B cell (primary cell): ENCODE measurements around the gene RNF2. TPM values are rescaled to one million over a fixed set of nuclear protein-coding genes. Genes with fewer than 3 reads are reported as not detected.

Experiments used
- ATAC-seq: fragments of 200-7000 bp; cut with Tn5 transposase; one replicate; pipeline ENCODE4 v1.10.0; 2021; ENCODE audit warnings: low read depth, mild to moderate bottlenecking, moderate number of reproducible peaks, moderate library complexity
- CTCF ChIA-PET: fragments of 350-600 bp; sonication (Branson Sonifier 250); formaldehyde crosslinking; loops from one replicate; lab custom pipeline; 2021; ENCODE audit warnings: antibody characterized with exemption, inconsistent platforms; lab: Charles Lee
- POLR2A ChIA-PET: fragments of 350-600 bp; sonication (Branson Sonifier 250); formaldehyde crosslinking; loops from one replicate; lab custom pipeline; 2021; ENCODE audit warnings: antibody characterized with exemption; lab: Charles Lee
- DNase-seq: peaks from one replicate; pipeline ENCODE4 v3.0.0; 2013
- H2AFZ ChIP-seq: 2 replicates; pipeline ENCODE4 v1.6.1; 2012; ENCODE audit warnings: mild to moderate bottlenecking, low read depth, low read length; ENCODE audit not compliant: insufficient read depth, poor library complexity, severe bottlenecking
- H3K27ac ChIP-seq, 2 donors: 1 replicate in 1 of 2; 2 replicates in 1 of 2; pipeline ENCODE4 v1.5.1; 2012 to 2013; ENCODE audit warnings: low read length in 2 of 2, mild to moderate bottlenecking in 2 of 2, moderate library complexity in 1 of 2
- H3K27me3 ChIP-seq, 4 experiments: fragments of 200-600 bp in 1 of 4; sonication (generic) in 1 of 4; replicated peaks in 1 of 4; 1 replicate in 2 of 4; 2 replicates in 2 of 4; pipeline versions ENCODE4 v1.6.1 to v1.7.0; 2013 to 2016; ENCODE audit warnings: low read length in 3 of 4, mild to moderate bottlenecking in 2 of 4, mixed read lengths in 1 of 4, moderate library complexity in 1 of 4; ENCODE audit not compliant: insufficient read depth in 4 of 4, control insufficient read depth in 3 of 4; ENCODE audit errors: control extremely low read depth in 1 of 4
- H3K36me3 ChIP-seq, 2 experiments: replicated peaks in 1 of 2; 1 replicate in 1 of 2; 2 replicates in 1 of 2; pipeline versions ENCODE4 v1.6.1 to v1.7.1; 2013; ENCODE audit warnings: low read length in 1 of 2; ENCODE audit not compliant: insufficient read depth in 2 of 2, control insufficient read depth in 1 of 2; ENCODE audit errors: control extremely low read depth in 1 of 2, extremely low read depth in 1 of 2
- H3K4me1 ChIP-seq, 2 donors: fragments of 200-600 bp in 1 of 2; sonication (generic) in 1 of 2; 1 replicate in 1 of 2; 2 replicates in 1 of 2; pipeline versions ENCODE4 v1.5.1 to v1.6.1; 2013 to 2017; ENCODE audit warnings: low read length in 2 of 2; ENCODE audit not compliant: control insufficient read depth in 2 of 2, insufficient read depth in 2 of 2
- H3K4me2 ChIP-seq: replicated peaks from 2 replicates; pipeline ENCODE3; 2012; ENCODE audit warnings: mild to moderate bottlenecking, low read depth, low read length; ENCODE audit not compliant: poor library complexity, severe bottlenecking
- H3K4me3 ChIP-seq, 5 experiments: fragments of 200-600 bp in 1 of 5; sonication (generic) in 1 of 5; 1 replicate in 3 of 5; 2 replicates in 2 of 5; pipeline versions ENCODE4 v1.5.1 to v1.7.0; 2011 to 2016; ENCODE audit warnings: low read length in 4 of 5, mild to moderate bottlenecking in 4 of 5, low read depth in 2 of 5, control low read depth in 1 of 5, moderate library complexity in 1 of 5; ENCODE audit not compliant: insufficient read depth in 1 of 5; ENCODE audit errors: control extremely low read depth in 1 of 5, extremely low read depth in 1 of 5
- H3K79me2 ChIP-seq: fragments of 200-600 bp; sonication (generic); one replicate; pipeline ENCODE4 v1.6.0; 2016; ENCODE audit warnings: low read length; ENCODE audit not compliant: control insufficient read depth, insufficient read depth
- H3K9ac ChIP-seq: fragments of 200-600 bp; sonication (generic); 2 replicates; pipeline ENCODE4 v1.6.1; 2017; ENCODE audit warnings: mild to moderate bottlenecking, low read length, moderate library complexity
- H3K9me3 ChIP-seq, 3 donors: one replicate each; pipeline versions ENCODE4 v1.6.1 to v1.7.1; 2013; ENCODE audit warnings: low read length in 2 of 3; ENCODE audit not compliant: control insufficient read depth in 2 of 3, insufficient read depth in 1 of 3; ENCODE audit errors: control extremely low read depth in 1 of 3
- H4K20me1 ChIP-seq: 2 replicates; pipeline ENCODE4 v1.6.0; 2012; ENCODE audit warnings: mild to moderate bottlenecking, low read length; ENCODE audit not compliant: insufficient read depth, control insufficient read depth, poor library complexity, severe bottlenecking
- H3K27ac Mint-ChIP-seq: one replicate; pipeline ENCODE4 v1.8.0; 2021; ENCODE audit warnings: mixed read lengths
- H3K27me3 Mint-ChIP-seq: one replicate; pipeline ENCODE4 v1.8.0; 2021; ENCODE audit warnings: mixed read lengths
- H3K4me1 Mint-ChIP-seq: one replicate; pipeline ENCODE4 v1.8.0; 2021; ENCODE audit warnings: mixed read lengths
- H3K4me3 Mint-ChIP-seq: one replicate; pipeline ENCODE4 v1.8.0; 2021; ENCODE audit warnings: mixed read lengths
- H3K9me3 Mint-ChIP-seq: one replicate; pipeline ENCODE4 v1.8.0; 2022; ENCODE audit warnings: mixed read lengths; ENCODE audit not compliant: insufficient read depth
- EZH2 ChIP-seq: IDR thresholded peaks from 2 replicates; pipeline ENCODE4 v1.6.1; 2012; ENCODE audit warnings: borderline replicate concordance, low read depth, mild to moderate bottlenecking, moderate library complexity, low read length; ENCODE audit not compliant: insufficient read depth, poor library complexity, severe bottlenecking
- intact Hi-C: fragments of 100-400 bp; cut with micrococcal nuclease; formaldehyde crosslinking; loops from one replicate; pipeline ENCODE4 v1.10.0; 2022
- polyA plus RNA-seq: library from polyadenylated mRNA; depleted of rRNA; stranded (reverse); fragments of >200 nt; gene quantifications from 2 replicates; pipeline ENCODE4 v1.2.3, GENCODE V29; 2012
- total RNA-seq, 2 donors: library from RNA; stranded (reverse); fragments of 120-200 nt in 1 of 2; gene quantifications; 1 replicate in 1 of 2; 2 replicates in 1 of 2; pipeline versions ENCODE4 v1.2.3 to v1.2.4, GENCODE V29; 2013 to 2022
- TF ChIP-seq, protein P1 (sequence below): fragments of 200-600 bp; IDR thresholded peaks from one replicate; pipeline ENCODE4 v1.8.0; 2022; ENCODE audit warnings: antibody characterized with exemption, mild to moderate bottlenecking

Gene RNF2
- total and polyA plus RNA-seq, 2 donors (not counting 1 experiment from before 2014, with no cell fraction given), result 13.9 to 29.5 TPM

DNA sequence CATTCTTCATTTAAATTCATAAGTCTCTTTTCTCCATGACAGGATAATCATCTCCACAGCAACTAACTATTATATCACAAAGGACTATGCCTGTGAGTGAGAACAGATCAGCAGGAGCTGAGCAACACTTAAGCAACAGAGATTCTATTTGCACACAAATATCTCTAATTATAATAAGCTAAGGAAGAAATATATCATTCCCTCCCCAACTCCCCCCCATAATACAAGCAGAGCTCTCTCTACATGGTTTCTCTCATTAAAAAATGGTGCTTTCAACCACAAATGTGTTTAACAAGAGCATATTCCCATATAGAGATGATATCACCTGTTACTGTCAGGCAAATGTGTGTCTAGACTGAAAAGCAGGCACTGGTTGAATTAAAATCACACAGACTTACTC is 36.5 kb upstream of the RNF2 start:
- no peak overlapping the region for H3K4me3 Mint-ChIP-seq
- no peaks in the 10 kb centered on the region for H4K20me1 ChIP-seq
- DNase-seq, result no peak
- H3K9ac ChIP-seq, result no peak overlapping the region
- H3K36me3 ChIP-seq, result no peaks in the 10 kb centered on the region
- H3K27ac Mint-ChIP-seq, result no peak overlapping the region
- peaks cover 3% of the 10 kb centered on the region for H3K9me3 Mint-ChIP-seq
- H3K9me3 ChIP-seq, result no peaks in the 10 kb centered on the region
- H3K27ac ChIP-seq, result no peak overlapping the region
- no peaks in the 10 kb centered on the region for H3K79me2 ChIP-seq
- H3K27me3 ChIP-seq, result peaks cover 0 to 3% (median 0%) of the 10 kb centered on the region in 4 experiments
- ATAC-seq, result no peak
- ChIA-PET CTCF (no interaction called here), POLR2A (no interaction called here)
- H3K4me2 ChIP-seq, result no peak overlapping the region
- peaks cover 19% of the 10 kb centered on the region for H3K27me3 Mint-ChIP-seq
- H3K4me1 ChIP-seq, result no peaks in the 10 kb centered on the region
- intact Hi-C loops, result no loop called here
- H3K4me3 ChIP-seq, result no peak overlapping the region
- no peak for TF ChIP-seq EZH2
- TF ChIP-seq, protein P1, sequence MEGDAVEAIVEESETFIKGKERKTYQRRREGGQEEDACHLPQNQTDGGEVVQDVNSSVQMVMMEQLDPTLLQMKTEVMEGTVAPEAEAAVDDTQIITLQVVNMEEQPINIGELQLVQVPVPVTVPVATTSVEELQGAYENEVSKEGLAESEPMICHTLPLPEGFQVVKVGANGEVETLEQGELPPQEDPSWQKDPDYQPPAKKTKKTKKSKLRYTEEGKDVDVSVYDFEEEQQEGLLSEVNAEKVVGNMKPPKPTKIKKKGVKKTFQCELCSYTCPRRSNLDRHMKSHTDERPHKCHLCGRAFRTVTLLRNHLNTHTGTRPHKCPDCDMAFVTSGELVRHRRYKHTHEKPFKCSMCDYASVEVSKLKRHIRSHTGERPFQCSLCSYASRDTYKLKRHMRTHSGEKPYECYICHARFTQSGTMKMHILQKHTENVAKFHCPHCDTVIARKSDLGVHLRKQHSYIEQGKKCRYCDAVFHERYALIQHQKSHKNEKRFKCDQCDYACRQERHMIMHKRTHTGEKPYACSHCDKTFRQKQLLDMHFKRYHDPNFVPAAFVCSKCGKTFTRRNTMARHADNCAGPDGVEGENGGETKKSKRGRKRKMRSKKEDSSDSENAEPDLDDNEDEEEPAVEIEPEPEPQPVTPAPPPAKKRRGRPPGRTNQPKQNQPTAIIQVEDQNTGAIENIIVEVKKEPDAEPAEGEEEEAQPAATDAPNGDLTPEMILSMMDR, result no peak
- H2AFZ ChIP-seq, result no peak overlapping the region
- no peaks in the 10 kb centered on the region for H3K4me1 Mint-ChIP-seq

DNA sequence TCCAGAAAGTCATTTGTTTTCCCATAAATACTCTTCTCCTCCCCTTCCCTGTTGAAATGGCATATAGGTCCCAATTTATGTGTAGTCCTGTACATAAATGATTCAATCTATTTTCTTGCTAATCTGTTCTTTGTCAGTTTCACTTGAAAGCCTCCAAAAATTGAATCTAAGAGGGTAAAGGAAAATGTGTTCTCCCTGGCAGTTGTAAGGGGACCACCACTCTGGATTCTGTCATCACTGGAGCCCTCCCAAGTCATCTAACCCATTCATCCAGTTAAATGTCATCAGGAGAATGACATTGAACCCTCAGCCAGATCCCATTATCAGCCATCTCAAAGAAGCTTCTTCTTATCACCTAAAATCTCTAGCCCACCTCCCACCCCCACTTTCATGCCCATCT is 35.0 kb upstream of the RNF2 start:
- intact Hi-C loops, result no loop called here
- DNase-seq, result no peak
- TF ChIP-seq, protein P1, result no peak
- no peak for TF ChIP-seq EZH2
- ChIA-PET POLR2A (interaction anchor here (0.7 kb wide), 1 partner anchor 117 kb away, joined by 6 read pairs; no protein-coding TSS in a partner anchor), CTCF (no interaction called here)
- no peak for ATAC-seq
- no peaks in the 10 kb centered on the region for H3K36me3 ChIP-seq
- H3K4me3 ChIP-seq, result no peak overlapping the region
- H3K4me2 ChIP-seq, result no peak overlapping the region
- Mint-ChIP-seq H3K4me3 (no peak overlapping the region), H3K4me1 (no peaks in the 10 kb centered on the region), H3K9me3 (peaks cover 3% of the 10 kb centered on the region), H3K27ac (no peak overlapping the region), H3K27me3 (peaks cover 19% of the 10 kb centered on the region)
- H3K79me2 ChIP-seq, result no peaks in the 10 kb centered on the region
- H3K9me3 ChIP-seq, result no peaks in the 10 kb centered on the region
- no peaks in the 10 kb centered on the region for H3K4me1 ChIP-seq
- H3K9ac ChIP-seq, result no peak overlapping the region
- no peak overlapping the region for H3K27ac ChIP-seq
- peaks cover 0 to 3% (median 0%) of the 10 kb centered on the region in 4 experiments for H3K27me3 ChIP-seq
- no peaks in the 10 kb centered on the region for H4K20me1 ChIP-seq
- H2AFZ ChIP-seq, result no peak overlapping the region
